HG03060 (cell line): ENCODE data around the gene NFKBIA.
A peak's percentile ranks its signal among the peaks of the same experiment; 100 is the strongest.
"Not testable (repeated sequence)": the region's sequence is repeated elsewhere in the genome, so short reads cannot be mapped to it uniquely, and the experiment has no call there.

Source experiments
- ATAC-seq: cut with Tn5 transposase; IDR thresholded peaks from one replicate; pipeline ENCODE4 v1.9.1; 2021; ENCODE audit warnings: low read depth, moderate number of reproducible peaks; ENCODE audit not compliant: unreplicated experiment

The NFKBIA gene

DNA sequence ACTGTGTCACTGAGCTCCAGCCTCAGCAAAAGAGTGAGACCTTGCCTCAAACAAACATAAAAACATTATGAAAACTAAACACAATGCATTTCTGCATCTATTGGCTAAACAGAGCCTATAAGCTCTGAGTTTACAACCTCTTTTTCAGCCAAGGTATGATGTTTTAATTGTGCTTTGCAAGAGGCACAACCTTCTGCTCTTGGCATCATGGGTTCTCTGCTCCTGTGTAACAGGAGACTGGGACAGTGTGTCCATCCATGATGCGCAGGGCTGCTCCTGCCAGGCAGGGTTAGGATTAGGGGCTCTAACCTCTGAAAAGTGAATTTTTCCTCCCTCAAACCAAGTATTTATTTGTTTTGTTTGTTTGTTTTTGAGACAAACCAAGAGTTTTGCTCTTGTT lies 5.0 kb upstream of the NFKBIA start:
- ATAC-seq, result no peak

DNA sequence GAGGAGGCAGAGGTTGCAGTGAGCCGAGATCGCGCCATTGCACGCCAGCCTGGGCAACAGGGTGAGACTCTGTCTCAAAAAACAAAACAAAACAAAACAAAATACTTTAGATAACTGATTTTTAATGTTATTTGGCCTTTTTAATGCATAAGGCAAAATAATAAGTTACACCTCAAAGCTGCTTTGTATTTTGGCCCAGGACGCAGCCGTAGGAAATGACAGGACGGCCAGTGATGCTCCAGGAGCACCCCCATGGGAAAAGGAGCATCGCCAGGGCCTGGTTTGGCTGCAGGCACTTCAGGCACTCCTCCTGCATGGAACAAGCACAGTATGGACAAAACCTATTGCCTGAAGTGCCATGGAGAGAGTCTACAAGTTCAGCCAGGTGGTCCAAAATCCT lies 3.5 kb upstream of the NFKBIA start:
- no peak for ATAC-seq

DNA sequence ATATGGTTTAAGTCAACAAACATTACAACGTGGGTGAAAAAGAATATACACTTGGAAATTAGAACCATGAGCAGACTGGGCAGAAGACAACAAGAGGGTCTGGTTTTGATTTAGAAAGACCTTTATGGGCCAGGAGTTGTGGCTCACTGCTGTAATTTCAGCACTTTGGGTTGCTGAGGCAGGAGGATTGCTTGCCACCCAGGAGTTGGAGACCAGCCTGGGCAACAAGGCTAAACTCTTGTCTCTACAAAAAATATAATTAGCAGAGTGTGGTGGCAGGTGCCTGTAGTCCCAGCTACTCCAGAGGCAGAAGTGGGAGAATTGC lies 2.7 kb upstream of the NFKBIA start:
- ATAC-seq, result no peak

DNA sequence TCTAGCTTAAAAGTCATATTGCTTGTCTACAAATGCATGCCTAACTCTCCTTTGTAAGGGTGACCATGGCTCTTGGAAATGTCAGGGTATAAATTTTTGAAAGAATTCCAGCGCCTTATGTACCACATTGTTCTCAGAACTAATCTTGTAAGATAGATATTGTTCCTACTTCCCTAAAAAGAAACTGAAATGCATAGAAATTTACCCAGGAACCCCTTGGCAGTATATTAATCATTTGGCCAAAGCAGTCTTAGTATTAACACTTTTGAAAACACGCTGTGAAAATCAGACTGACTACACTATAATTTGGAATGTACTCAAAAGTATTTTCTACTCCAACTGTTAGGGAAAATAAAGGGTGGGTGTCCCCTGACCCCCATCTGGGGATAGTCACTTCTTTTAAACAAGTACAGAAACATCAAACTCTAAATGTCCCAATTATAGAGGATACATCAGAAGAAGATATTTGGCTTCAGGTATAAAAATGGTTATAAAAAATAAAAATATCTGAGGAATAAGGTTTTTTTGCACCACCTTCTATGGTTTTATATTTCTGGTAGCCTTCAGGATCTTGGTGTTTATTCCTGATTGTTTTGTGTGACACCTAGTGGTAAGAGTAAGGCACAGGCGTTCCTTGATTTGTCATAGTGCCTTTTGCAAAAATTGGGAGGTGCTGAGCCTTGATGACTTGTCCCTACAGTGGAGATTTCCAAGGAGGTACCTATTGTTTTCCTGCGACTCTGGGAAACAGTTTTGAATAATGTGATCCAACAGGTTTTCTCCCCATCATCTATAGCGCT lies 2.2 kb upstream of the NFKBIA start:
- no peak for ATAC-seq

DNA sequence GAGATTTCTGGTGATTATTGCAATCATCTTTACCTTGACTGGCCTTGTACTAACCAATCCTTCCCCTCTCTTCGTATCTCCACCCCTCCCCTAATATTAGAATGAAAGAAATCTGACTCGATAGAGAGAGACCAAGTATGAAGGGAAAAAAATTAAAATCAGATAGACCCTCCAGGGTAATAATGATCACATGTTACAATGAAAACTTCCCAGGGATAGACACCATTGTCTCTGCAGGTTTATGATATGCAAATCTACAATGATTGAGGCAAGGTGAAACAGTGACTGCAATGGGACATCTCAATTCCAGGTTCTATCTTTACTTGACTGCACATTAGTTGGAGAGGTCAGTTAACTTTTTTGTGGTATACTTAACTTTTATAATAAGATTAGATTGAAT lies 1.5 kb upstream of the NFKBIA start:
- ATAC-seq, result no peak

DNA sequence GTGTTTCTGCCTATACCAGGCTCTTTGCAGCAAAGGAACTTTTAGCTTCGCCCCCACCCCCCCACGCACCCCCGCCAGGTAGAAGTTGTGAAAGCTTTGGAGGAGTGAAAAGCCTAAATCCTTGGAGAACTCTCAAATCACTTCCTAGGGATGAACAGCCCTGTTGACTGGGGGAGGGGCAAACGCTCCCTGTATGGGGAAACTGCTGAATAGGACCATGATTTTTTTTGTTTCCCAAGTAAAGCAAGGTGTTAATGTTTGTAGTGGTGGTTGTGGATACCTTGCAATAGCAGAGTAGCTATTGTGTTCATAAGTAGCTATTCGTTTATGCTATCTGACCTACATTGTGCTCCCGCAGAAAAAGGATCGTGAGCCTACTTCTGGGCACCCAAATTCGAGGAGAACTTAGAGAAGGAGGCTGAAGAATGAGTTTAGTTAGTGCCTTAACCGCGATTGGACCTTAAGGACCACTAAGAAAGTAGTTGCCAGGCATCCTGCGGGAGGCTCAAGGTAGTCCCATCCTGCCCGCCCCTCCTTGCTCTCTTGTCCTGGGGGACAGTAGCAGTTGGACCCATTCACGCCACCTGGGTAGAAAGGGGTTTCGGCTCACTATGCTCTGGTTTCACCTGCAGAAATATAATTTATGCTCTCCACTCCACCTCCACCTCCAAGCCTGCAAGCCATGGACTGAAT lies 901 bp upstream of the NFKBIA start:
- no peak for ATAC-seq

DNA sequence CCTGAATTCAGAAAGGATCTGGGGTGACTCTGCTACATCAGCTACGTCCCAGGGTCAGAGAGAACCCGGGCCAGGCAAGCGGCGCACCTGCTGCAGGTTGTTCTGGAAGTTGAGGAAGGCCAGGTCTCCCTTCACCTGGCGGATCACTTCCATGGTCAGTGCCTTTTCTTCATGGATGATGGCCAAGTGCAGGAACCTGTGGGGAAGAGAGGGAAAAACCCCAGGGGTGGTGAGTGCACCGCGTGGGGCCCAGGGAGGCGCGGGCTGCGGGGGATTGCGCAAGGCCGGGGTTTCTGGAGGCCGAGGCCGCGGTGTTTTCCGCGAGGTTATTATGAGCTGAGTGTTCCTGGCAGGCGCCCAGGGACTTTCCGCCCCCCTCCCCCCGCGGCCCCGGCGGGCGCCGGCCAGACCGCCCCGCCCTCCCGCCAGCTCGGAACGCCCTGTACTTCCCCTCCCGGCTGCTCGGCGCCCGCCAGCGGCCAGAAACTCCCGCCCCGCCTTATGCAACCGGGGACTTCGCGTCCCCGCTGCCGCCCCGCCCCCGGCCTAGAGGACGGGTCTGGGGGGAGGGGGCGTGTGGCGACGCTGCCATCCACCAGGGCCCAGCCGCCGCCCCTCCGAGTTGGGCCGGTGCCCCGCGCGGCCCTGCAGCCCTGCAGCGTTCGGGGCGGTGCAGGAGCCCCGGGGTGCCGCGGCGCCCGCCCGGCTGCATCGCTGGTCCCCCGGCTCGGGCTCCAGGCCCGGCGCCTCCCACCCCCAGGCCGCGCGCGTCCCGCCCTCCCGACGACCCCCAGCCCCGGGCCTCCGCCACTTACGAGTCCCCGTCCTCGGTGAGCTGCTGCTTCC lies 723 bp downstream of the NFKBIA start:
- ATAC-seq, result peak; percentile 26

DNA sequence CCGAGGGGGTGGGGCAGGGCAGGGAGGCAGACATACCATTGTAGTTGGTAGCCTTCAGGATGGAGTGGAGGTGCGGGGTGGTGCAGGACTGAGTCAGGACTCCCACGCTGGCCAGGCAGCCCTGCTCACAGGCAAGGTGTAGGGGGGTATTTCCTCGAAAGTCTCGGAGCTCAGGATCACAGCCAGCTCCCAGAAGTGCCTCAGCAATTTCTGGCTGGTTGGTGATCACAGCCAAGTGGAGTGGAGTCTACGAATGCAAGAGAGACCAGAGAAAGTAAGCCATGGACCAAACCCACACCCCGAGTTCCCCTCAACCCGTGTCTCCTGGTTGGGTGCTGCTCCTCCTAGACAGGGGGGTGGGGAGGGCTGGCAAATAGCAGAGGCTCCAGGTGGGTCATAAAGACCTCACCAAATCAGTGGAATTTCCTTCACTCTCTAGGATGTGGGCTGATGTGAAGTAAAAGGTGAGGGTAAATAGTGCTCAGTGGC lies 1.4 kb downstream of the NFKBIA start:
- no peak for ATAC-seq

DNA sequence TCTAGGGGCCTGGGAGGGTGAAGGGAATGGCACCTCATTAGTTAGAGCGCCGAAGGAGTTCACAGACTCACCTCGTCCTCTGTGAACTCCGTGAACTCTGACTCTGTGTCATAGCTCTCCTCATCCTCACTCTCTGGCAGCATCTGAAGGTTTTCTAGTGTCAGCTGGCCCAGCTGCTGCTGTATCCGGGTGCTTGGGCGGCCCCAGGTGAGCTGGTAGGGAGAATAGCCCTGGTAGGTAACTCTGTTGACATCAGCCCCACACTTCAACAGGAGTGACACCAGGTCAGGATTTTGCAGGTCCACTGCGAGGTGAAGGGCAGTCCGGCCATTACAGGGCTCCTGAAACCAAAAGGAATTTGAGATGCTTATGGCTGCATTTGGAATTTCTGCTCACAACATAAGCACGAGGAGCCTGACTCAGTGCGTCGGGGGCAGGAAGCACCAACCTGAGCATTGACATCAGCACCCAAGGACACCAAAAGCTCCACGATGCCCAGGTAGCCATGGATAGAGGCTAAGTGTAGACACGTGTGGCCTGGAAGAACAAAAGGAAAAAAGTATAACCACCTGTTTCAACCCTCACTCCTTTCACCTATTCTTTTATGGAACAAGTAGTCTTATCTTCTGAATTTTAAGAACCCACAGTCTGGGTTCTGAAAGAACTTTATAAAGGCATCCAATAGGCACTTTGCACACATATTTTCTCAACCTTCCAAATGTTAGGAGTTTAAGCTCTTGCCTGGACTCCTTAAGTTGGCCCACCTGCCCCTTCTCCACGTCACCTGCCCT lies 2.0 kb downstream of the NFKBIA start:
- no peak for ATAC-seq

DNA sequence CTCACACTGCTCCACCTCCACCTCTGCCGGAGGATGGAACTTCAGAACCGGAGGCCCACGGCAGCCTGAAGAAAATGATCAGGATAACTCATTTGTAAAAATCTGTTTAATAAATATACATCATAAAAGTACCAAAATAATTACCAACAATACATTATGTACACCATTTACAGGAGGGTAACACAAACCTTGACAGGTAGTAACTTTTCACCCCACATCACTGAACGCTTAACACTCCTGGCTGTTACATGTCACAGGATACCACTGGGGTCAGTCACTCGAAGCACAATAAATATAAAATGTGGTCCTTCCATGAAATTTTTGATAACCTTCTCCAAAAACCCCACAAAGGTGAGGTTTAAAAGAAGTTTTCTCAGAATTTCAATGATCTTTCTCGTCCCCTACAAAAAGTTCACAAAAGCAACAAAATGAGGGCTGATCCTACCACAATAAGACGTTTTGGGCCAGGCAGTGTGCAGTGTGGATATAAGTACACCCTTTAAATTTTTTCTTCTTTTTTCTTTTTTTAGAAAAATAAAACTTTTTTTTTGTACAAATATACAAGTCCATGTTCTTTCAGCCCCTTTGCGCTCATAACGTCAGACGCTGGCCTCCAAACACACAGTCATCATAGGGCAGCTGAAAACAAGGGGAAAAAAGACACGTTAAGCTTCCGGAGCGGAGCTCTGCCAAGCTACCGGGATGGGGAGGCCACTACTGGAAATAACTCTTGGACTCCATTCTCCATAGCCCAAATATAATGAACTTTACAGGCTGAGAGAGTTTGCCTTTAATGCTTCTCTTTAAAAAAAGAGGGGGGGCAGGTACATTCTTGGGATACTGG lies 2.9 kb downstream of the NFKBIA start:
- ATAC-seq, result no peak

DNA sequence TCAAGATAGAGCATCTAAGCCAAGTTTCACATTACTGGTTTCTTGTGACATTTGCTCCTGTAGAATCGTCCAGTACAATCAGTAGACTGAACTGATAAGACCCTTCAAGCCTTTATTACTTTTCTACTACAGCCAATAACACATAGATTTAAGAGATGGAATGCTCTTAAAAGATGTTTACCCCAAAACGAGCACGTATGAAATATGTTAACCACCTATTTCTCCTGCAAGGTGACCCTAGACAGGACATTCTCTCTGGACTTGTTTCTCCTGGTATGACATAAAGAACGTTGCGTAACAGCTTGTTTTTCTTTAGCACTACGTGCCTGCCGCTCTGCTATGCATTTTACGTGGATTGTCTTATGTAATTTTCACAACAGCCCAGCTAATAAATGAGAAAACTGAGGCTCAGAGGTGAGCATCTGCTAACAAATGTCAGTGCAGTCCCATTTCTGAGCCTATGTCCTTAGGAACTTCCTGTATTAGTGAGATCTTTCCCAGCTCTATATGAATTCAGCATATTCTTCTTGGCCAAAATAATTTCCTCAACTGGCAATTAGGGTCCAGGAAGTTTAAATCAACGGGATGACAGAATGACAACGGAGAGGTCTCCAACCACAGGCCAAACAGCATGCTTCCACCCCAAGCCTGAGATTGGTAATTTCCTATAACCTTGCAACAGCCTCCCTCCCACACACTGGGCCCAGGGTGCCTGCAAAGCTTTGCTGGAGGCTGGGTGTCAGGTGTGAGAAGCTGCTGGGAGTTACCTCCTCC lies 3.7 kb downstream of the NFKBIA start:
- no peak for ATAC-seq

DNA sequence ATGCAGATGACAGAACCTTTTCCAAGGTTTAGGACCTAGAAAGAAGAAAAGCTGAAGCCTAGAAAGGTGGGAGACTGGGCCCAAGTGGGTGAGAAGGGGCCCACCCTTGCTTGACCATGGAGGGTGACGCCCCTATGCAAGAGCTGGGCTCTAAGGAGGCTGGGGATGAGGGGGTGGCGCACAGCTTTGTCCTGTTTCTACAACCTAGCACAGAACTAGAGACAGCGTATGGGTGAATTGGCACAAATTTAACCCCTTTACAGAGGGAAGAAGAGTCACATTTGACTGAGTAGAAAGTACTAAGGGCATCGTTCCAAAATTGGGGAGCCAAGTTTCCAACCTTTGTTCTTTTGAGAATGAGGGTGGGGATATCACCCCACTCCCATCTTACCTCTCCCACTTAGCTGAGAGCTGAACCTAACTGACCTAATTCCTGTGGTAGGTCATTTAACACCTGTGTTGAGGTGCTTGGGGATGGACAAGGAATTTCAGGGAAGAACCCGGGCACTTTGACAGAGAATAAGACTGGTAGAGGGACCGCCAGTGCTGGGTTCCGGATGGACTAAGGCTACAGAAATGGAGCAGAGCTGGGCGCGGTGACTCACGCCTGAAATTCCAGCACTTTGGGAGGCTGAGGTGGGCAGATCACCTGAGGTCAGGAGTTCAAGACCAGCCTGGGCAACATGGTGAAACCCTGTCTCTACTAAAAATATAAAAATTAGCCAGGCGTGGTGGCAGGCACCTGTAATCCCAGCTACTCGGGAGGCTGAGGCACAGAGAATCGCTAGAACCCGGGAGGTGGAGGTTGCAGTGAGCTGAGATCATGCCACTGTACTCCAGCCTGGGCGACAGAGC lies 5.2 kb downstream of the NFKBIA start:
- no peak for ATAC-seq

DNA sequence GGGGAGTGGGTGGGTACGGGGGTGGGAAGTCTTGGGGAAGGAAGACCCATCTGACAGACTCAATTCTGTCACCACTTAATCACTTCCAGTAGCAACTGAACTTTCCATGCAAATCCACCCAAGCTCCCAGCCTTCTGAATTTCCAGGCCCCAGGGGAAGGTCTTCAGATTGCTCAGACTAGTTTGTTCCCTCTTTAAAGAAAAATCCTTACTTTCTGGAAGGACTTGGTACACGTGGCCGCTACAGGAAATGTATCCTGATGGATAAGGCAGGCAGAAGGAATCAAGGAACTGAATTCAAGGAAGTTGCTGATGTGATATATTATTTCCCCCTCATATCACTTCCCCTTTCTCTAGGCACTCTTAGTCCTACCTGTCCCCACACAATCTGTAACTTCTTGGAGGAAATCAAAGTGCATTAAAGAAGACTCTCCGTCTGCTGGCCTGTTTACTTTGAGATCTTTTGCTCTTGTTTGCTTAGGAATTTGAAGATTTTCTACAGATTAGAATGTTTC lies 6.4 kb downstream of the NFKBIA start:
- ATAC-seq, result no peak

DNA sequence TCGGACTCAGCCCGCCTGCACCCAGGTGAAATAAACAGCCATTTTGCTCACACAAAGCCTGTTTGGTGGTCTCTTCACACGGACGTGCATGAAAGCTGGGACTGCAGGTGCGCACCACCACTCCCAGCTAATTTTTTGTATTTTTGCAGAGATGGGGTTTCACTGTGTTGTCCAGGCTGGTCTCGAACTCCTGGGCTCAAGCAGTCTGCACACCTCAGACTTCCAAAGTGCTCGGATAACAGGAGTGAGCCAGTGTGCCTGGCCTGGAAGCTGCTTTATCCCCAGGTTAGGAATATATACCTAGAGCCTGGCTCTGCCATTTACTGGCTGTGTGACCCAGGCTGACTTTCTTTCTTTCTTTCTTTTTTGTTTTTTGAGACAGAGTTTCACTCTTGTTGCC lies 7.9 kb downstream of the NFKBIA start:
- not testable (repeated sequence) for ATAC-seq

DNA sequence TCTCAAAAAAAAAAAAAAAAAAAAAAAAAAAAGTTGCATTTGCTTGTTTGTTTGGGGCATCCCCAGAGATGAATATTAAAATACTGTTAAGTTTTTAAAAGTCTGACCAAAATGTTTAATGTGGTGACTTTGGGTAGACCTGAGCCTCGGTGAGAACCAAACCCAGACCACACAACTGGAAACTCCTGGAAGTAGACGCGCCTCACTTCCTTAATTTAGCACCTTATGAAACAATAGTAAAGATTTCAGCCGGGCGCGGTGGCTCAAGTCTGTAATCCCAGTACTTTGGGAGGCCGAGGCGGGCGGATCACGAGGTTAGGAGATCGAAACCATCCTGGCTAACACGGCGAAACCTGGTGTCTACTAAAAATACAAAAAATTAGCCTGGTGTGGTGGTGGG lies 9.3 kb downstream of the NFKBIA start:
- no peak for ATAC-seq

DNA sequence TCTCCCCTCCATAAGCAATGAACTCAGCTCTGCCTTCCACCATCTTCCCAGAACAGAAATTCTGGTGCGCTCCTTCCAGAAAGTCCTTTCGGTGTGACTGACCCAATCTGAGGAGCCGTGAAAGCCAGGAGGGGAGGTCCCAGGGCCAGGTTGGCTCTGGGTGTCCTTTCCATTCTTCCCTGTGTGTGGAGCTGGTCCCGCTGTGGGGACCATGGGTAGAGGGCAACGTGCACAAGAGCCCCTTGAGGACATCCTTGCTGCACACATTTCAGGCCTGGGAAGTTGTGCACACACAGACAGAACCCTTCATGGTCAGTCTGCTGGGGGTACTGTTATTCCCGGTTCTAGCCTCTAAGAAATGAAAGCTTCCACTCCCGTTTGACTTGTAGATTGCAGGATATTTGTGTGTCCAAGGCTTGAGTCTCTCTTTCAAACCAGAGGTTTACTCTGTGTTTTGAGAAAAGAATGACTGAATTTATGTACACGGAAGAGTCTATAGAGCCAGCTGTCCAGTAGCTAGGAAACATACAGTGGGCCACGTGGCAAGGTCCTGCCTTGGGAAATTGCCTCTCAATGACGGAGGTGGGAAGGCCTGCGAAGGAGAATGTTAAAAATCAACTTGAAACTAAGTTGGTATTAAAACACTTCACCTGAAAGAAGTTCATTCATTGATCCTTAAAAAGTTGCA lies 10.1 kb downstream of the NFKBIA start:
- no peak for ATAC-seq

DNA sequence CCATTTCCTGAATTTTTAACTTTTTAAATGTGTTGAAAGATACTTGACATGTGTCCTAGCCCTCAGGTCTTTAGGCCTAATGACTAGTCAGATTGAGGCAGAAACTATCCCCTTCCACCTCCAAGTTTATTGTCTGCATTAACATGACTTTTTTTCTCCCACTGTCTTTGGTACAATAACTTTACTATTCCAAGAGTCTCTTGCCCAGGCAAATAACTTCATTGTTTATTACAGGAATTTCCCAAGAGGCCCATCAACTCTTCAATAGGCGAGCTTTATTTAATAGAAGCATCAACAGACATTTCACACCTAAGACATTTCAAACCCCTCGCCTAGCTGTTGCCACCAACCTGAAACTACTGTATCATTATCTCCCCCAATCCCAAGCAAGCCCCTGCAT lies 10.7 kb downstream of the NFKBIA start:
- ATAC-seq, result no peak
